ENCODE measurements around the gene CATSPER3. TPM values are rescaled to one million over a fixed set of nuclear protein-coding genes. Genes with fewer than 3 reads are reported as not detected.

CATSPER3 gene
- total RNA-seq, 6 experiments from 2014 or later = 0.14 to 0.25 (median 0.19) TPM; not detected in 3

DNA sequence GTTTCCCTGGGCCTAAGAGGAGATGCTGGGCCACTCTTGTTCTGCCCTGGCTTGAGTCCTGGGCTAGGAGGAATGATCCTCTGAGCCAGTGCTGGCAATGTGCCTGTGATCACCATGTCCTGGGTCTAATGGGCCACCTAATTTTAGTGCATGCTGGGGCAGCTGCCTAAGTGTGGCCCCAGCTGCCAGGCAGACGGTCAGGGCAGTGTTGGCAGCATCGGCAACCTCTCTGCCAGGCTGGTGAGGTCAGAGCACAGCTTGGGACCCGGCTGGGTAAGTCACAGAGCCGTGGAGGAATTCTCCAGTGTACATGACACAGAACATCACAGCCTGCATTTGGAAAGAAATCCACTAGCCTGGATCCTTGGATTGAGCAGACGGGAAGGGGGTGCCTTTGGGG, 87.7 kb downstream of the CATSPER3 start:
- Mint-ChIP-seq H3K27ac (no peak overlapping the region), H3K4me3 (no peak overlapping the region), H3K36me3 (ENCODE audit: low read depth) (no peaks in the 10 kb centered on the region), H3K9me3 (no peaks in the 10 kb centered on the region), H3K27me3 (ENCODE audit: insufficient read depth) (peaks cover 20% of the 10 kb centered on the region), H3K4me1 (ENCODE audit: low read depth) (no peaks in the 10 kb centered on the region)
- DNase-seq = no peak
- TF ChIP-seq, protein P1, sequence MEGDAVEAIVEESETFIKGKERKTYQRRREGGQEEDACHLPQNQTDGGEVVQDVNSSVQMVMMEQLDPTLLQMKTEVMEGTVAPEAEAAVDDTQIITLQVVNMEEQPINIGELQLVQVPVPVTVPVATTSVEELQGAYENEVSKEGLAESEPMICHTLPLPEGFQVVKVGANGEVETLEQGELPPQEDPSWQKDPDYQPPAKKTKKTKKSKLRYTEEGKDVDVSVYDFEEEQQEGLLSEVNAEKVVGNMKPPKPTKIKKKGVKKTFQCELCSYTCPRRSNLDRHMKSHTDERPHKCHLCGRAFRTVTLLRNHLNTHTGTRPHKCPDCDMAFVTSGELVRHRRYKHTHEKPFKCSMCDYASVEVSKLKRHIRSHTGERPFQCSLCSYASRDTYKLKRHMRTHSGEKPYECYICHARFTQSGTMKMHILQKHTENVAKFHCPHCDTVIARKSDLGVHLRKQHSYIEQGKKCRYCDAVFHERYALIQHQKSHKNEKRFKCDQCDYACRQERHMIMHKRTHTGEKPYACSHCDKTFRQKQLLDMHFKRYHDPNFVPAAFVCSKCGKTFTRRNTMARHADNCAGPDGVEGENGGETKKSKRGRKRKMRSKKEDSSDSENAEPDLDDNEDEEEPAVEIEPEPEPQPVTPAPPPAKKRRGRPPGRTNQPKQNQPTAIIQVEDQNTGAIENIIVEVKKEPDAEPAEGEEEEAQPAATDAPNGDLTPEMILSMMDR (IDR thresholded peaks at IDR 0.05) = no peak

DNA sequence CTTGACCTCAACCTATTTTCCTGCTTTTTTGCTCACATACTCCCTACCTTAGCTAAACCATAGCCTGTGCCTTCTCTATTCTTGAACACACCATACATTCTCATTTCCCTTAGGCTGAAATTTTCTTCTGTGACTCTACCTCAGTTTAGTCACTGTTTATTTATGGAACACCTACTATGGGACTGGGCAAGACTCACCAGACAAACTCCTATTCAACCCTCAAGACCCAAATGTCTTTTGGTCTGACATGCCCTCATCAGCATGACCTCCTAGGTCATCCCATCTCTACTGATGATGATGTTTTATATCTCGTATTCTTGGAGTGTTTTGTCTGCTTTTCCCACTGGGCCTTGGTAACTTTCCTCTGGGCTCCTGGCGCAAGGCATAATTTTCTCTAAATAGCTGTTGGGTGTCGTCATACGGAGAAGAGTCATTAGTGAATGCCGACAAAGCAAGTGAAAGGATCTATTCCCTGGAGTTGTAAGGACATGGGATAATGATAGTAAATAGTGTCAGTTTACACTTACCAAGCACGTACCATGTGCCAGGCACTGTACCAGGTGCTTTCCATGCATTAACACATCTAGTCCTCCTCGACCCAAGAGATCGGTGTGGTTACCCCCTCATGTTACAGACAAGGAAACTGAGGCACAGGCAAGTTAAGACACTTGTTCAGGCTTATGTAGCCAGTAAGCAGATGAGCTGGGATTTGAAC, 88.8 kb downstream of the CATSPER3 start:
- peaks cover 15% of the 10 kb centered on the region for H3K27me3 Mint-ChIP-seq (ENCODE audit: insufficient read depth)

DNA sequence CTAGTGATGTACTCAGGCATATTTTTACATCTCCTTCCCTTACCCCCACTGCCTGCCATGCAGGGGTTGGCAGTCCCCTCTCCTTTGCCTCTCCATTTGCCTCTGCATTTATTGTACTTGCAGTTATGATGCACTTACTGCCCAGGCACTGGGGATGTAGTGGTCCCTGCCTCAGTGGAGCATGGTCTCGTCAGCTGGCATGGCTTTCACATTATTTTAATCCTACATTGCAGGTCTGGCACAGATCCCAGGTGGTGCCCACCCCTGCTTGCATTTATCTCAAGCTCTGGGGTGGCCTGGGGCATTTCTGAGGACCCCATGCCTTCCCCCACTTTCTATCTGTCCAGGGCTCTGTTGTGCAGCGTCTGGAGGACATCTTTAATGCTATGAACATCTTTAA, 89.5 kb downstream of the CATSPER3 start:
- H3K27me3 Mint-ChIP-seq (ENCODE audit: insufficient read depth) = peaks cover 14% of the 10 kb centered on the region
- no peak for DNase-seq
- H3K4me1 Mint-ChIP-seq (ENCODE audit: low read depth) = no peaks in the 10 kb centered on the region
- H3K4me3 Mint-ChIP-seq = no peak overlapping the region
- TF ChIP-seq, protein P1 (IDR thresholded peaks at IDR 0.05) = no peak
- H3K27ac Mint-ChIP-seq = no peak overlapping the region
- no peaks in the 10 kb centered on the region for H3K36me3 Mint-ChIP-seq (ENCODE audit: low read depth)
- H3K9me3 Mint-ChIP-seq = no peaks in the 10 kb centered on the region

More for the DNA sequence above, 88.8 kb downstream of the CATSPER3 start:
- no peak overlapping the region for H3K4me3 Mint-ChIP-seq
- no peak overlapping the region for H3K27ac Mint-ChIP-seq
- no peaks in the 10 kb centered on the region for H3K36me3 Mint-ChIP-seq (ENCODE audit: low read depth)
- H3K9me3 Mint-ChIP-seq = no peaks in the 10 kb centered on the region
- H3K4me1 Mint-ChIP-seq (ENCODE audit: low read depth) = no peaks in the 10 kb centered on the region
- DNase-seq = no peak
- TF ChIP-seq, protein P1 (IDR thresholded peaks at IDR 0.05) = no peak

DNA sequence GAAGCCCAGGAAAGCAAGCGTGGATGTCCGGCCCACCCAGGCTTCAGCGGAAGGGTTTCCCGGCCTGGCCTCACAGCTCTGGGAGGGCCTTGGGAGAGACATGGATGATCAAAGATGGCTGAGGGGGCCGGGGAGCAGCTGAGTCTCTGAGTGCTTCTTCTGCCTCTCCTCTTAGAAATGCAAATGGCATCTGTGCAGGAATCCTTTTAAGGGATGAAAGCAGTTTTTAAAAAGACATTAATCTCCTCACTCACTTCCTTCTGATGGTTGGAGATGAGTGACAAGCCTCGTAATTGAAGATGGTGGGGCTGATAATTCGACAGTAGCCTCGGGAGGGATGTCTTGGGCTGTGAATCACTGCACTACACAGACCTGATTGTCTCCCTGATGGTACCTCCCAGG, 90.6 kb downstream of the CATSPER3 start:
- TF ChIP-seq, protein P1 (IDR thresholded peaks at IDR 0.05) = no peak
- H3K36me3 Mint-ChIP-seq (ENCODE audit: low read depth) = no peaks in the 10 kb centered on the region
- H3K4me3 Mint-ChIP-seq = no peak overlapping the region
- H3K4me1 Mint-ChIP-seq (ENCODE audit: low read depth) = no peaks in the 10 kb centered on the region
- peaks cover 14% of the 10 kb centered on the region for H3K27me3 Mint-ChIP-seq (ENCODE audit: insufficient read depth)
- no peak for DNase-seq
- no peaks in the 10 kb centered on the region for H3K9me3 Mint-ChIP-seq
- no peak overlapping the region for H3K27ac Mint-ChIP-seq

DNA sequence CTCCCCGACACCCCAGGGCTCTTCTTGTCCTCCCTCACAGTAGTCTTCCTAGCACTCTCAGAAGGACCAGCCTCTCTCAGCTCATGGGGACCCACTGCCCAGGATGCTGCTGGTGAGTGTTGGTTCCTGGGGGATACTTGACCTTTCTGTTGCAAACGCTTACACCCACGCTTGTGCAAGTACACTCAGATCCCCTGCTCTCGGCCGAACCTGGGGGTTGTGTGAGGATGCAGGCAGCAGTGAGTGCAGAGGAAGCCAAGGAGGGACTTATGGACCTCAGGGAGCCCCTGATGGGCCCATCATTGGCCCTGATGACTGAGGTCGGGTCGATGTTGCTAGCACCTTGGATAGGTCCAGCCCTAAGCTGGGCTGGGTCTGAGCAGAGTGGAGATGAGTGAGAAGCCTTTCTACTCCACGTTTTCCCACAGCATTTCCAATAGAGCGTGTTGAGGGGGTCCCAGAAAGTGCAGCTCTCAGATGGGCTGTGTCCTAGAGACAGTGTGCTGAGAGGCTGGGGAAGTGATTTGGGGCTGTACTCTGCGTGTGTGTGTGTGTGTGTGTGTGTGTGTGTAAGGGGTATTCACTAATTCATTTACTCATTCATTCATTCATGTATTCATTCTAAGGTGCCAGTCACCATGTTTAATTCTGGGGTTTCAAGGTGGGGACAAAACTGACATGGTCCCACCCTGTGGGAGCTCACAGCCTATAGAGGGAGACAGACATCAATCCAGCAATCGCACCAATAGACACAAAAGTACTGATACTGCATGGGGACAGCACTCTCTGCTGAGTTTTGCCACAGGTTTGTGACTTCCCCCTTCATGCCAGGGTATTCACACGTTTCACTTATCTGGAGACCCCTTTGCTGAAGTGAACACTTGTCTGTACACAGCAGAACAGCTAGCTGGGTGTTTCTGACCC, 91.6 kb downstream of the CATSPER3 start:
- Mint-ChIP-seq H3K27me3 (ENCODE audit: insufficient read depth) (peaks cover 14% of the 10 kb centered on the region), H3K4me1 (ENCODE audit: low read depth) (no peaks in the 10 kb centered on the region)

More for the DNA sequence above, 91.6 kb downstream of the CATSPER3 start:
- Mint-ChIP-seq H3K9me3 (no peaks in the 10 kb centered on the region), H3K4me3 (no peak overlapping the region), H3K27ac (no peak overlapping the region), H3K36me3 (ENCODE audit: low read depth) (no peaks in the 10 kb centered on the region)
- TF ChIP-seq, protein P1 (IDR thresholded peaks at IDR 0.05) = no peak; the same call in 1 of the 2 replicates
- DNase-seq = no peak
